ENCODE results near the gene SEC63. TPM values are rescaled to one million over a fixed set of nuclear protein-coding genes. Genes with fewer than 3 reads are reported as not detected.
"Not testable (repeated sequence)": the region's sequence is repeated elsewhere in the genome, so short reads cannot be mapped to it uniquely, and the experiment has no call there.

Gene SEC63
- total and polyA plus RNA-seq, 4 donors = 22.9 to 102 (median 65.9) TPM

- no peak overlapping the region for H3K27ac ChIP-seq (ENCODE audit: low read depth in 1 of 2, low read length in 1 of 2)
- H3K27me3 ChIP-seq (ENCODE audit: control insufficient read depth in 3 of 3, insufficient read depth in 3 of 3, low read length in 2 of 3) = no peaks in the 10 kb centered on the region
- no peak overlapping the region for H3K4me3 ChIP-seq
- no peak for TF ChIP-seq CTCF (IDR thresholded peaks at IDR 0.05; ENCODE audit: control extremely low read depth, extremely low read depth)
- ATAC-seq (ENCODE audit: insufficient read depth, low FRiP score) (no peak), DNase-seq (no peak)
- H3K9me3 ChIP-seq (ENCODE audit: control insufficient read depth in 4 of 4, insufficient read depth in 3 of 4, low read length in 3 of 4) = no peaks in the 10 kb centered on the region
- H3K9ac ChIP-seq (ENCODE audit: insufficient read depth in 1 of 2, low read length in 2 of 2) = no peak overlapping the region
- no peaks in the 10 kb centered on the region for H3K4me1 ChIP-seq (ENCODE audit: control insufficient read depth in 5 of 5, insufficient read depth in 5 of 5, low read length in 5 of 5)
- WGBS, 2 donors = 91 to 93% methylated on average over 3 of the region's 3 CpGs
- peaks cover 15 to 43% (median 19%) of the 10 kb centered on the region in 4 donors for H3K36me3 ChIP-seq (ENCODE audit: control insufficient read depth in 4 of 4, insufficient read depth in 4 of 4, low read length in 4 of 4)
Observed at GRCh38 chr6:107879941-107880340, 78.1 kb downstream of the SEC63 start.

- no peaks in the 10 kb centered on the region for H3K4me1 ChIP-seq (ENCODE audit: control insufficient read depth in 5 of 5, insufficient read depth in 5 of 5, low read length in 5 of 5)
- WGBS, 2 donors = 98 to 100% methylated on average over 1 of the region's 1 CpG
- no peak overlapping the region for H3K27ac ChIP-seq (ENCODE audit: low read depth in 1 of 2, low read length in 1 of 2)
- peaks cover 15 to 45% (median 19%) of the 10 kb centered on the region in 4 donors for H3K36me3 ChIP-seq (ENCODE audit: control insufficient read depth in 4 of 4, insufficient read depth in 4 of 4, low read length in 4 of 4)
- ATAC-seq (ENCODE audit: insufficient read depth, low FRiP score) (no peak), DNase-seq (no peak)
- no peaks in the 10 kb centered on the region for H3K27me3 ChIP-seq (ENCODE audit: control insufficient read depth in 3 of 3, insufficient read depth in 3 of 3, low read length in 2 of 3)
- no peak for TF ChIP-seq CTCF (IDR thresholded peaks at IDR 0.05; ENCODE audit: control extremely low read depth, extremely low read depth)
- H3K9ac ChIP-seq (ENCODE audit: insufficient read depth in 1 of 2, low read length in 2 of 2) = no peak overlapping the region
- H3K4me3 ChIP-seq = no peak overlapping the region
- H3K9me3 ChIP-seq (ENCODE audit: control insufficient read depth in 4 of 4, insufficient read depth in 3 of 4, low read length in 3 of 4) = no peaks in the 10 kb centered on the region
Observed at GRCh38 chr6:107877968-107878367, 80.0 kb downstream of the SEC63 start.

- no peak for DNase-seq
- H3K36me3 ChIP-seq (ENCODE audit: control insufficient read depth in 4 of 4, insufficient read depth in 4 of 4, low read length in 4 of 4) = peaks cover 0 to 22% (median 11%) of the 10 kb centered on the region in 4 donors
- no peak overlapping the region for H3K4me3 ChIP-seq
- H3K27ac ChIP-seq (ENCODE audit: low read depth in 1 of 2, low read length in 1 of 2) = no peak overlapping the region
- no peak overlapping the region for H3K9ac ChIP-seq (ENCODE audit: insufficient read depth in 1 of 2, low read length in 2 of 2)
- ATAC-seq (ENCODE audit: insufficient read depth, low FRiP score) = no peak
- no peaks in the 10 kb centered on the region for H3K27me3 ChIP-seq (ENCODE audit: control insufficient read depth in 3 of 3, insufficient read depth in 3 of 3, low read length in 2 of 3)
- no peaks in the 10 kb centered on the region for H3K9me3 ChIP-seq (ENCODE audit: control insufficient read depth in 4 of 4, insufficient read depth in 3 of 4, low read length in 3 of 4)
- no peak for TF ChIP-seq CTCF (IDR thresholded peaks at IDR 0.05; ENCODE audit: control extremely low read depth, extremely low read depth)
- WGBS, 2 donors = 85 to 90% methylated on average over 2 of the region's 2 CpGs
- no peaks in the 10 kb centered on the region for H3K4me1 ChIP-seq (ENCODE audit: control insufficient read depth in 5 of 5, insufficient read depth in 5 of 5, low read length in 5 of 5)
Observed at GRCh38 chr6:107871976-107872375, 86.0 kb downstream of the SEC63 start.

- not testable (repeated sequence) for H3K9me3 ChIP-seq (ENCODE audit: control insufficient read depth in 4 of 4, insufficient read depth in 3 of 4, low read length in 3 of 4); H3K27me3 ChIP-seq (ENCODE audit: control insufficient read depth in 3 of 3, insufficient read depth in 3 of 3, low read length in 2 of 3); DNase-seq; H3K9ac ChIP-seq (ENCODE audit: insufficient read depth in 1 of 2, low read length in 2 of 2); H3K27ac ChIP-seq (ENCODE audit: low read depth in 1 of 2, low read length in 1 of 2); H3K4me3 ChIP-seq; H3K4me1 ChIP-seq (ENCODE audit: control insufficient read depth in 5 of 5, insufficient read depth in 5 of 5, low read length in 5 of 5); ATAC-seq (ENCODE audit: insufficient read depth, low FRiP score)
- H3K36me3 ChIP-seq (ENCODE audit: control insufficient read depth in 4 of 4, insufficient read depth in 4 of 4, low read length in 4 of 4) = peaks cover 0 to 17% (median 11%) of the 10 kb centered on the region in 4 donors
- 90 to 100% methylated on average over 1 of the region's 1 CpG for WGBS, 2 donors
Observed at GRCh38 chr6:107871512-107871911, 86.5 kb downstream of the SEC63 start.

Measured in lung (tissue), 12 donors.